Neural crest cell (in vitro differentiated cells): ENCODE results near the gene DDX31. TPM values are rescaled to one million over a fixed set of nuclear protein-coding genes. Genes with fewer than 3 reads are reported as not detected.

Experiments used
- DNase-seq: peaks from one replicate; pipeline ENCODE4 v3.0.0; 2021; ENCODE audit warnings: low read depth, mixed read lengths, low spot score
- H3K27ac Mint-ChIP-seq: one replicate; pipeline ENCODE4 v1.8.0; 2021; ENCODE audit warnings: mild to moderate bottlenecking, mixed read lengths; ENCODE audit not compliant: unreplicated experiment
- H3K27me3 Mint-ChIP-seq: 2 replicates; pipeline ENCODE4 v1.8.0; 2021; ENCODE audit warnings: low read depth, mild to moderate bottlenecking, mixed read lengths
- H3K36me3 Mint-ChIP-seq: 2 replicates; pipeline ENCODE4 v1.8.0; 2021; ENCODE audit warnings: low read depth, mild to moderate bottlenecking, mixed read lengths
- H3K4me1 Mint-ChIP-seq: 2 replicates; pipeline ENCODE4 v1.8.0; 2021; ENCODE audit warnings: mixed read lengths
- H3K4me3 Mint-ChIP-seq: one replicate; pipeline ENCODE4 v1.8.0; 2021; ENCODE audit warnings: mild to moderate bottlenecking, mixed read lengths
- H3K9me3 Mint-ChIP-seq: 2 replicates; pipeline ENCODE4 v1.8.0; 2021; ENCODE audit warnings: mixed read lengths
- CTCF ChIP-seq: fragments of 200-600 bp; sonication (generic); conservative IDR thresholded peaks from 2 replicates; pipeline ENCODE4 v1.5.0; 2021; ENCODE audit warnings: antibody characterized with exemption, mild to moderate bottlenecking
- total RNA-seq: library from RNA; stranded (reverse); gene quantifications from 2 replicates; pipeline ENCODE4 v1.2.1, GENCODE V29; 2021

DDX31 gene
- total RNA-seq, 1 donor from 2014 or later = 20.9 TPM

GRCh38 chr9:132648685-132649084 is 21.1 kb downstream of the DDX31 start:
- Mint-ChIP-seq H3K27me3 (no peaks in the 10 kb centered on the region), H3K4me1 (no peaks in the 10 kb centered on the region), H3K27ac (no peak overlapping the region), H3K4me3 (no peak overlapping the region), H3K36me3 (peaks cover 7% of the 10 kb centered on the region), H3K9me3 (no peaks in the 10 kb centered on the region)
- no peak for DNase-seq
- TF ChIP-seq CTCF = no peak

- Mint-ChIP-seq H3K36me3 (peaks cover 10% of the 10 kb centered on the region), H3K4me3 (no peak overlapping the region), H3K9me3 (no peaks in the 10 kb centered on the region), H3K27ac (no peak overlapping the region), H3K4me1 (no peaks in the 10 kb centered on the region), H3K27me3 (no peaks in the 10 kb centered on the region)
- DNase-seq = no peak
- no peak for TF ChIP-seq CTCF
Measured at GRCh38 chr9:132648283-132648682, 21.5 kb downstream of the DDX31 start.

DNA sequence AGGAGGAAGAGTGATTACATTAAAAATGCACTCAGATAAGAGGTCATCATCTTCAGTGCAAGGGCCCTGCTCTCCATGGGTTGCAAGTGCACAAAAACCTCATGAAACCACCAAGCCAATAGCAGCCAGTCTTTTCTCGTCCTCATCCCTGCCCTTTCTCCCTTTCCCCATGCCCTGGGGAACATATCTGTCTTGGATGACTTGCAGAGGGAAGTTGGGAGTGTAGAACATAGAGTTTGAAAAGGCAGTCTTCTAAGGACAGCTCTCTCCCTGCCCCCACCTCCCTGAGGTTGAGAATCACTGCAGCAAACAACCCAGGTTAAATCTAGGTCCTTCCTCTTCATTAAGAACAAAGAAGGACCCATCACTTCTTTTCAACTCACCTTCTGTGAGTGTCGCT is 22.0 kb downstream of the DDX31 start:
- DNase-seq = no peak
- Mint-ChIP-seq H3K9me3 (no peaks in the 10 kb centered on the region), H3K27me3 (no peaks in the 10 kb centered on the region), H3K36me3 (peaks cover 10% of the 10 kb centered on the region), H3K27ac (no peak overlapping the region), H3K4me3 (no peak overlapping the region), H3K4me1 (no peaks in the 10 kb centered on the region)
- no peak for TF ChIP-seq CTCF

DNA sequence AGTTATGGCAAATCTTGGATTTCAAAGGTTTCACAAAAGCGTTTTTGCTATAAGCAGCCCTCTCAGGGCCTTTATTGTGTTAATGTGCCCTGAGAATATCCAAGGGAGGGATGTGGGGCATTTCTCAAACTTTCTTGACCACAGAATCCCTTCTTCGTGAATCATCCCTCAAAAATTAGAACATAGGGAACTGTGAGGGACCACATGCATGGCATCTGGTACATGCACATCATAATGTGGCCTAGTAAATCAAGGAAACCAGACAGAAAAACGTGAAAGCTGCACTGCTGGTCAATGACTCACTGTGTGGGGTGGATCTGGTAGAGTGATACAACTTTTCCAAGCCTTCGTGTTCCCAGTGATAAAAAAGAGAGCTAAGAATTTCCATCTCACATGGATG is 22.4 kb downstream of the DDX31 start:
- Mint-ChIP-seq H3K9me3 (no peaks in the 10 kb centered on the region), H3K27ac (no peak overlapping the region), H3K36me3 (peaks cover 10% of the 10 kb centered on the region), H3K4me3 (no peak overlapping the region), H3K4me1 (no peaks in the 10 kb centered on the region), H3K27me3 (no peaks in the 10 kb centered on the region)
- DNase-seq = no peak
- TF ChIP-seq CTCF = no peak

GRCh38 chr9:132646726-132647125 is 23.1 kb downstream of the DDX31 start:
- Mint-ChIP-seq H3K27ac (no peak overlapping the region), H3K4me3 (no peak overlapping the region)
- TF ChIP-seq CTCF = no peak

GRCh38 chr9:132645711-132646110 is 24.1 kb downstream of the DDX31 start:
- no peak for DNase-seq
- Mint-ChIP-seq H3K4me3 (no peak overlapping the region), H3K36me3 (peaks cover 10% of the 10 kb centered on the region), H3K27ac (no peak overlapping the region), H3K9me3 (no peaks in the 10 kb centered on the region), H3K27me3 (no peaks in the 10 kb centered on the region), H3K4me1 (no peaks in the 10 kb centered on the region)
- no peak for TF ChIP-seq CTCF

More at GRCh38 chr9:132646726-132647125, 23.1 kb downstream of the DDX31 start:
- peaks cover 10% of the 10 kb centered on the region for H3K36me3 Mint-ChIP-seq
- H3K4me1 Mint-ChIP-seq = no peaks in the 10 kb centered on the region
- no peak for DNase-seq
- H3K27me3 Mint-ChIP-seq = no peaks in the 10 kb centered on the region
- no peaks in the 10 kb centered on the region for H3K9me3 Mint-ChIP-seq
